Mucosa of rectum (tissue), 2 donors: ENCODE measurements around the gene GTF2F2.
"Not testable (repeated sequence)": the region's sequence is repeated elsewhere in the genome, so short reads cannot be mapped to it uniquely, and the experiment has no call there.

Experiments used
- H3K27ac ChIP-seq, 2 donors: one replicate each; pipeline ENCODE4 v1.7.0; 2013; ENCODE audit warnings: inconsistent platforms in 2 of 2, low read depth in 2 of 2, low read length in 2 of 2
- H3K27me3 ChIP-seq, 2 donors: one replicate each; pipeline ENCODE4 v1.7.0; 2013; ENCODE audit warnings: low read length in 2 of 2; ENCODE audit not compliant: control insufficient read depth in 2 of 2, insufficient read depth in 2 of 2
- H3K36me3 ChIP-seq, 2 donors: one replicate each; pipeline ENCODE4 v1.7.0; 2013; ENCODE audit warnings: low read length in 2 of 2; ENCODE audit not compliant: control insufficient read depth in 2 of 2, insufficient read depth in 2 of 2
- H3K4me1 ChIP-seq, 2 donors: one replicate each; pipeline ENCODE4 v1.7.0; 2013; ENCODE audit warnings: low read length in 2 of 2, mild to moderate bottlenecking in 1 of 2; ENCODE audit not compliant: control insufficient read depth in 2 of 2, insufficient read depth in 2 of 2
- H3K4me3 ChIP-seq, 2 donors: one replicate each; pipeline ENCODE4 v1.7.0; 2013; ENCODE audit warnings: low read length in 2 of 2
- H3K9ac ChIP-seq, 2 donors: one replicate each; pipeline ENCODE4 v1.7.0; 2013; ENCODE audit warnings: low read length in 2 of 2, low read depth in 1 of 2, mild to moderate bottlenecking in 1 of 2
- H3K9me3 ChIP-seq, 2 donors: one replicate each; pipeline ENCODE4 v1.7.0; 2013; ENCODE audit warnings: low read length in 2 of 2; ENCODE audit not compliant: control insufficient read depth in 2 of 2
- donor health status: healthy.
- donor health status: Normal muscosa, but diverticular disease.

Gene GTF2F2

DNA sequence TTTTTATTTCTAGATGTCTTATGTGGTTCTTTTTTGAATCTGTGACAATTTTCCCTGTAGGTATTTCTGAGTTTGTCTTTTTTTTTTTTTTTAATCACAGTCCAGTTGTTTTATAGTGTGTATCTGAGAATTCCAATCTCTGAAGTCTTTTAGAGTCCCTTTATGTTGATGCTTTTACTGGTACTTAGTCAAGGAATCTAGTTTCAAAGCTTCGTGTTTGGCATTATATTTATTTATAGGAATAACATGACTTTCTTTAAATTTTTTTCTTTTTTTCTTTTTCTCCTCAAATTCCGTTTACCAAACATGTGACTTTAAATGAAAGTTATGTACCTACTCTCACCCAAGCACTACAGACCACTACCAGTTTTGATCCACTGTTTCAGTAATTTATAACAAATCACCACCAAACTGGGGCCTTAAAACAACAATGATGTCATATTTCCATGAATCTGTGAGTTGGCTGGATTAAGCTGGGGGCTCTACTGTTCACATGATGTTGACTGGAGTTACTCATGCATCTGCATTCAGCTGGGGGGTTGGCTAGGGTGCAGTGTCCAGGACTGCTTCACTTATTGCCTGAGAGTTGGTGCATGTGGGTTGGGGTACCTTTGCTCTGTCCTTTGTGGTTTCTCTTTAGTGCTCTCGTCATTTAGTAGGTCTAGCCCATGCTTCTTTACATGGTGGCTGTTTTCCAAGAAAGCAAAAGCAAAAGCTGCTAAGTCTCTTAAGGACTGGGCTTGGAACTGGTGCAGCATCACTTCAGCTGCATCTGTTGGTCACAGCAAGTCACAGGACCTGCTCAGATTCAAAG, 58.2 kb downstream of the GTF2F2 start:
- no peak overlapping the region for H3K9ac ChIP-seq
- H3K9me3 ChIP-seq = no peaks in the 10 kb centered on the region

DNA sequence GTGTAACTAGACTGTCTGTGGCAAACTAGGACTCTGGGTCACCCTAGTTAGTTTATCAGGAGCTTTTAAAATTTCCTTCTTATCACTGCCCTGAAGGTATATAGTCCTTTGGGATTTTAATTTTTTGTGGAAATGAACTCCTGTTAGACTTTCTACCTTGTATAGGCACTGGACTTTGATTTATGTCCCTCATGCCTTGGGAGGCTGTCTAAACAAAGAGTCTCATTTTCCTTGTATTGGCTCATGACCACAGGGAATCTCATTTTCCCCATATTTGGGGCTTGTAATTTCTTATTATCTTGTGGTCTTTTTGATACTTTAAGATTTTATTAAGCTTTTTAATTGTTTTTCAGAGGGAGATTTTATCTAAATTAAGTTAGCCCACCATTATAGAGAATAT, 59.1 kb downstream of the GTF2F2 start:
- H3K4me3 ChIP-seq = no peak overlapping the region
- peak overlapping the region; percentile 1 to 49 for H3K27ac ChIP-seq
- H3K9me3 ChIP-seq = no peaks in the 10 kb centered on the region
- H3K9ac ChIP-seq = no peak overlapping the region
- H3K36me3 ChIP-seq = no peaks in the 10 kb centered on the region
- peaks cover 6 to 20% of the 10 kb centered on the region in 2 donors for H3K4me1 ChIP-seq
- no peaks in the 10 kb centered on the region for H3K27me3 ChIP-seq

More for the DNA sequence above, 58.2 kb downstream of the GTF2F2 start:
- Histone ChIP-seq H3K4me3 (peak overlapping the region in 1 of 2 donors; percentile 31), H3K27ac (peak overlapping the region; percentile 1 to 49), H3K36me3 (no peaks in the 10 kb centered on the region), H3K27me3 (no peaks in the 10 kb centered on the region), H3K4me1 (peaks cover 6 to 20% of the 10 kb centered on the region in 2 donors)

DNA sequence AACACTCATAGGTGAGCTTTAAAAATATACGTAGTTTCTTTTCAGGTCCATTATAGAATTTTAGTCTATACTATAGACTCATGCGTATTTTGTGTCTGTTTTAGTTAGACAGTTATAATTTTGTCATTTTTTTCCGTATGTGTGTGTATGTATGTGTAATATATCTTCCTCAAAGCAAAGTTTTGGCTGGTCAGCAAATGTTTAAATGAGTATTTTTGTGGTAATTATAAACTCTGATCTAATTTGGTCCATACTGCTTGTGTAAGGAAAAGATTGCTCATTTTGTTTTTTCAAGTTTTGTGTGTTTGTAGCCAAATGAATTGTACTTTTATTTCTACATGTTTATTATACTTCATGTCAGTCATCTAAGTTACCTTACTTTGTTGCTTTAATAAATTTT, 60.0 kb downstream of the GTF2F2 start:
- Histone ChIP-seq H3K9ac (no peak overlapping the region), H3K27ac (no peak overlapping the region), H3K4me1 (peaks cover 6 to 20% of the 10 kb centered on the region in 2 donors), H3K9me3 (no peaks in the 10 kb centered on the region), H3K36me3 (no peaks in the 10 kb centered on the region), H3K4me3 (no peak overlapping the region), H3K27me3 (no peaks in the 10 kb centered on the region)

DNA sequence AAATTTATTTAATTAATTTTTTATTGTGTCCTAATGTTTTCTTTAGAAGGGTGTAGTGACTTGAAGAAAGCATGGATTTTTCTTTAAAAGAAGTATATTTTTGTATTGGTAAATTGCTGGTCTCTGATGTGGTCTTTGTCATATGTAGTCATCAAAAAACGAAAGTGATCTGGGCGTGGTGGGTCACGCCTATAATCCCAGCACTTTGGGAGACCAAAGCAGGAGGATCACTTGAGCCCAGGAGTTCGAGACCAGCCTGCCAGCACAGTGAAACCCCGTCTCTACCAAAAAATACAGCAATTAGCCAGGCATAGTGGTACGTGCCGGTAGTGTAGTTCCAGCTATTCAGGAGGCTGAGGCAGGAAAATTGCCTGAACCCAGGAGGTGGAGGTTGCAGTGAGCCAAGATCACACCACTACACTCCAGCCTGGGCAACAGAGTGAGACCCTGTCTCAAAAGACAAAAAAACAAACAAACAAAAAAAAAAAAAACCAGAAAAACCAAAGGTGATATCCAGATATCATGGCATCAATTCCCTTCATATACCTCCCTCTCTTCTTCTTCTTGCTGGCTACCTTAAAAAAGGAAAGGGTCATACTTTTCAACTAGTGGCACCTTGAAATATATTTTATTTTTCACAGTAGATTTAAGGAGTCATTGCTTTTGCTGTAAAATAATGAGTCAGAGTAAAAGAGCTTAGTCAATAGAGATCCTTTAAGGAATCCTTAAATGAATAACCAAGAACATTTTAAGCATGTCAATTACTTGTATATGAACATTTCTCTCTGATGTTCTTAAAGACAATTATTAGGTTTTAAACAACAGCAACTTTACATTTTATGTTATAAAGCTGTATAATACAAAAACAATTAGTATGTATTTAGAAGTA, 60.6 kb downstream of the GTF2F2 start:
- H3K27ac ChIP-seq = no peak overlapping the region
- H3K36me3 ChIP-seq = no peaks in the 10 kb centered on the region
- H3K9me3 ChIP-seq = no peaks in the 10 kb centered on the region
- H3K27me3 ChIP-seq = no peaks in the 10 kb centered on the region
- H3K4me3 ChIP-seq = no peak overlapping the region
- peaks cover 6 to 20% of the 10 kb centered on the region in 2 donors for H3K4me1 ChIP-seq
- no peak overlapping the region for H3K9ac ChIP-seq

DNA sequence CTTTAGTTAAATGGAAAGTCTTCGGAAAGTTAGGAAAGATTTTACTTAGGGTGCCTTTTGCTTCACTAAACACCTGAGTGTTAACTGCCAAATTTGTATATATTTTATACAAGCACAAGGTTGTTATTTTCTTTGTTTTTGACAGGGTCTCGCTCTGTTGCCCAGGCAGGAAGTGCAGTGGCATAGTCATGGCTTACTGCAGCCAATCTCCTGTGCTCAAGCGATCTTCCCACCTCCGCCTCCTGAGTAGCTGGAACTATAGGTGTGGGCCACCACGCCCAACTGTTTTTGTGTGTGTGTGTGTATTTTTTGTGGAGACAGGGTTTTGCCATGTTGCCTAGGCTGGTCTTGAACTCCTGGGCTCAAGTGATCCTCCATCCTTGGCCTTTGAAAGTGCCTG, 64.4 kb downstream of the GTF2F2 start:
- no peaks in the 10 kb centered on the region for H3K27me3 ChIP-seq
- H3K4me3 ChIP-seq = no peak overlapping the region
- H3K36me3 ChIP-seq = no peaks in the 10 kb centered on the region
- no peak overlapping the region for H3K27ac ChIP-seq
- no peak overlapping the region for H3K9ac ChIP-seq
- H3K4me1 ChIP-seq = peaks cover 0 to 4% of the 10 kb centered on the region in 2 donors
- no peaks in the 10 kb centered on the region for H3K9me3 ChIP-seq

DNA sequence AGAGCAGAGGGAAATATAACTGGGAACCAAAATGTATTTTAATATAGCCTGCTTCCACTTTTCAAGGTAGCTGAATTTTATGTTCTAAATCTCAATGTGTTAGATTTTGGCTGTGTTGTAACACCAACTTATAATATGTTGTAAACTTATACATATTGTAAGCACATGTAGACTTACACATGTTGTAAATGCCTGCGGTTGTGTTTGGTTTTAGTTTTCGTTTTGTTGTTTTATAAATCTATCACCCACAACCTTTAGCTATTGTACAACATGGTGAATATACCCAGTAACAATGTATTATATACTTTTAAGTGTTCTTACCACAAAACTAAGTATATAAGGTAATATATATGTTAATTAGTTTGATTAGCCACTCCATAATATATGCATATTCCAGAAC, 65.0 kb downstream of the GTF2F2 start:
- no peak overlapping the region for H3K9ac ChIP-seq
- H3K27me3 ChIP-seq = no peaks in the 10 kb centered on the region
- peaks cover 0 to 4% of the 10 kb centered on the region in 2 donors for H3K4me1 ChIP-seq
- H3K4me3 ChIP-seq = no peak overlapping the region
- H3K9me3 ChIP-seq = no peaks in the 10 kb centered on the region
- no peak overlapping the region for H3K27ac ChIP-seq
- H3K36me3 ChIP-seq = no peaks in the 10 kb centered on the region

DNA sequence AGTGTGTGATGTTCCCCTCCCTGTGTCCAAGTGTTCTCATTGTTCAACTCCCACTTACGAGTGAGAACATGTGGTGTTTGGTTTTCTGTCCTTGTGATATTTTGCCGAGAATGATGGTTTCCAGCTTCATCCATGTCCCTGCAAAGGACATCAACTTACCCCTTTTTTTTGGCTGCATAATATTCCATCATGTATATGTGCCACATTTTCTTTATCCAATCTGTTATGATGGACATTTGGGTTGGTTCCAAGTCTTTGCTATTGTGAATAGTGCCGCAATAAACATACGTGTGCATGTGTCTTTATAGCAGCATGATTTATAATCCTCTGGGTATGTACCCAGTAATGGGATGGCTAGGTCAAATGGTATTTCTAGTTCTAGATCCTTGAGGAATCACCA, 68.8 kb downstream of the GTF2F2 start:
- H3K36me3 ChIP-seq, H3K9ac ChIP-seq, H3K9me3 ChIP-seq, H3K4me3 ChIP-seq, H3K27ac ChIP-seq, H3K4me1 ChIP-seq, H3K27me3 ChIP-seq: not testable (repeated sequence)

DNA sequence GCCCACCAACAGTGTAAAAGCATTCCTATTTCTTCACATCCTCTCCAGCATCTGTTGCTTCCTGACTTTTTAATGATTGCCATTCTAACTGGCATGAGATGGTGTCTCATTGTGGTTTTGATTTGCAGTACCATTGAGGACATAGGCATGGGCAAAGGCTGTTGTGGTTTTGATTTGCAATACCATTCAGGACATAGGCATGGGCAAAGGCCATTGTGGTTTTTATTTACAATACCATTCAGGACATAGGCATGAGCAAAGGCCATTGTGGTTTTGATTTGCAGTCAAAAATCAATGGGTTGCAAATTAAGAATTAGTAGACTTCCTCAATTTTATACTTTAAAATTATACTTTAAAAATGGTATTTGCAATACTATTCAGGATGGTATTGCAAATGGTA, 69.2 kb downstream of the GTF2F2 start:
- not testable (repeated sequence) for H3K9me3 ChIP-seq, H3K27me3 ChIP-seq, H3K27ac ChIP-seq, H3K4me3 ChIP-seq, H3K4me1 ChIP-seq, H3K36me3 ChIP-seq, H3K9ac ChIP-seq

DNA sequence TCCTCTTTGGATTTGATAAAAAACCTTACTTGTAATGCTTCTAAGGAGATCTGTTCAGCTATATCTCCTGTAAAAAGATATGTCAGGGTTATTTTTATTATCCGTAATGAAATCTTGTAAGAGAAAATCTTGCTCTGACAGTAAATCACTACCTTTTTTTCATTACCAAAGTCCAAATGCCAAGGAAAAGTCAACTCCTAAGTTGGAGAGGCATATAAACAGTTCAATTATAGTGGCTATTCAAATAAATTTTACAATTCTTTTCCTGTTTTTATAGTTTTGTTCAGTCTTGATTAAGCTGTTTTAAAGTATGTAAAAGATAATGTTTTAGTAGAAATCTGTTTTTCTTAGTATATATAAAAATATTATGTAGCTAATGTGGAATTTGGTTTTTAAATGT, 71.6 kb downstream of the GTF2F2 start:
- Histone ChIP-seq H3K27me3 (no peaks in the 10 kb centered on the region), H3K27ac (no peak overlapping the region), H3K4me3 (no peak overlapping the region), H3K36me3 (no peaks in the 10 kb centered on the region), H3K9me3 (no peaks in the 10 kb centered on the region), H3K4me1 (no peaks in the 10 kb centered on the region), H3K9ac (no peak overlapping the region)
